Endothelial cell of umbilical vein (primary cell): Measurements from ENCODE around the gene METTL5.

Experiments
- POLR2A ChIP-seq: IDR thresholded peaks from 2 replicates; pipeline ENCODE4 v1.6.1; 2012; ENCODE audit warnings: low read depth, mild to moderate bottlenecking, control low read depth, low read length
- POLR2AphosphoS5 ChIP-seq: IDR thresholded peaks from 2 replicates; pipeline ENCODE4 v1.6.1; 2012; ENCODE audit warnings: low read depth, mild to moderate bottlenecking, control low read depth, low read length, moderate library complexity; ENCODE audit not compliant: insufficient read depth
- TF ChIP-seq, protein P1 (sequence below), 2 donors: IDR thresholded peaks; 1 replicate in 1 of 2; 2 replicates in 1 of 2; pipeline ENCODE4 v1.5.1; 2011; ENCODE audit warnings: low read length in 2 of 2, mild to moderate bottlenecking in 2 of 2, moderate library complexity in 2 of 2, control low read depth in 1 of 2, inconsistent platforms in 1 of 2, low read depth in 1 of 2; ENCODE audit not compliant: insufficient read depth in 1 of 2; ENCODE audit errors: extremely low read depth in 1 of 2

DNA sequence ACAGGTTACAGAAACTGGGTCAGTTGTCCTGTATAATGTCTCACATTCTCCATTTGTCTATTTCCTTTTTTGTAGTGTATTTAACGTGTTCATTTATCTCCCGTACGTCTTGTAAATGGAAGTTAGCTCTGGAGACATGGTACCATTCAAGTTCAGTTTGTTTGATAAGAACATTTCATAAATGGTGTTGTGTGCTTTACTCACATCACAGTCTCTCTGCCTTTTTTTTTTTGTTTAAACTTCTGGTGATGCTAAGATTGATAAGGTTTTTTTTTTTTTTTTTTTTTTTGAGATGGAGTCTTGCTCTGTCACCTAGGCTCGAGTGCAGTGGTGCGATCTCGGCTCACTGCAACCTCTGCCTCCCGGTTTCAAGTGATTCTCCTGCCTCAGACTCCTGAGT, 44.2 kb upstream of the METTL5 start:
- TF ChIP-seq, protein P1, sequence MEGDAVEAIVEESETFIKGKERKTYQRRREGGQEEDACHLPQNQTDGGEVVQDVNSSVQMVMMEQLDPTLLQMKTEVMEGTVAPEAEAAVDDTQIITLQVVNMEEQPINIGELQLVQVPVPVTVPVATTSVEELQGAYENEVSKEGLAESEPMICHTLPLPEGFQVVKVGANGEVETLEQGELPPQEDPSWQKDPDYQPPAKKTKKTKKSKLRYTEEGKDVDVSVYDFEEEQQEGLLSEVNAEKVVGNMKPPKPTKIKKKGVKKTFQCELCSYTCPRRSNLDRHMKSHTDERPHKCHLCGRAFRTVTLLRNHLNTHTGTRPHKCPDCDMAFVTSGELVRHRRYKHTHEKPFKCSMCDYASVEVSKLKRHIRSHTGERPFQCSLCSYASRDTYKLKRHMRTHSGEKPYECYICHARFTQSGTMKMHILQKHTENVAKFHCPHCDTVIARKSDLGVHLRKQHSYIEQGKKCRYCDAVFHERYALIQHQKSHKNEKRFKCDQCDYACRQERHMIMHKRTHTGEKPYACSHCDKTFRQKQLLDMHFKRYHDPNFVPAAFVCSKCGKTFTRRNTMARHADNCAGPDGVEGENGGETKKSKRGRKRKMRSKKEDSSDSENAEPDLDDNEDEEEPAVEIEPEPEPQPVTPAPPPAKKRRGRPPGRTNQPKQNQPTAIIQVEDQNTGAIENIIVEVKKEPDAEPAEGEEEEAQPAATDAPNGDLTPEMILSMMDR (IDR thresholded peaks at IDR 0.05; ENCODE audit: extremely low read depth in 1 of 2, insufficient read depth in 1 of 2, low read depth in 1 of 2, low read length in 2 of 2): no peak
- TF ChIP-seq POLR2A (no peak), POLR2AphosphoS5 (no peak)
